SK-N-SH treated with all-trans-retinoic acid at 6 μM for 48 hours (cell line): ENCODE results near the gene MDC1.

ENCODE experiments used
- ATAC-seq: fragments of 200-7000 bp; cut with Tn5 transposase; 3 replicates; pipeline ENCODE4 v1.9.1; 2020; ENCODE audit warnings: mild to moderate bottlenecking, moderate library complexity
- ARNTL ChIP-seq: fragments of 450-650 bp; formaldehyde crosslinking; IDR thresholded peaks from 2 replicates; pipeline ENCODE4 v1.5.0; 2020; ENCODE audit warnings: low read depth, mild to moderate bottlenecking, moderate library complexity, borderline replicate concordance
- BACH2 ChIP-seq: fragments of 250-450 bp; sonication (Bioruptor Pico); IDR thresholded peaks from 2 replicates; pipeline ENCODE4 v1.9.0; 2021; ENCODE audit warnings: mild to moderate bottlenecking, borderline replicate concordance
- CREB5 ChIP-seq: fragments of 250-450 bp; sonication (Bioruptor Pico); IDR thresholded peaks from 2 replicates; pipeline ENCODE4 v1.5.1; 2020; ENCODE audit warnings: low read depth, mild to moderate bottlenecking, moderate library complexity
- CSRNP3 ChIP-seq: fragments of 250-450 bp; sonication (Bioruptor Pico); IDR thresholded peaks from 2 replicates; pipeline ENCODE4 v1.5.1; 2021; ENCODE audit warnings: mild to moderate bottlenecking, moderate library complexity
- ESRRG ChIP-seq: fragments of 250-450 bp; sonication (Bioruptor Pico); IDR thresholded peaks from 2 replicates; pipeline ENCODE4 v1.6.1; 2021; ENCODE audit warnings: mild to moderate bottlenecking
- GLIS3 ChIP-seq: fragments of 250-450 bp; sonication (Bioruptor Pico); IDR thresholded peaks from 2 replicates; pipeline ENCODE4 v1.5.0; 2020; ENCODE audit warnings: mild to moderate bottlenecking, moderate library complexity
- ISL1 ChIP-seq: fragments of 250-450 bp; sonication (Bioruptor Pico); IDR thresholded peaks from 2 replicates; pipeline ENCODE4 v2.1.2; 2022; ENCODE audit warnings: mild to moderate bottlenecking, moderate library complexity
- OSR1 ChIP-seq: fragments of 250-450 bp; sonication (Bioruptor Pico); IDR thresholded peaks from 2 replicates; pipeline ENCODE4 v1.8.0; 2022; ENCODE audit warnings: moderate library complexity, mild to moderate bottlenecking, inconsistent platforms
- PATZ1 ChIP-seq: fragments of 250-450 bp; sonication (Bioruptor Pico); IDR thresholded peaks from 2 replicates; pipeline ENCODE4 v1.8.0; 2020; ENCODE audit warnings: mild to moderate bottlenecking, moderate library complexity, borderline replicate concordance
- PPARA ChIP-seq: fragments of 250-450 bp; sonication (Bioruptor Pico); IDR thresholded peaks from 2 replicates; pipeline ENCODE4 v1.5.0; 2020; ENCODE audit warnings: mild to moderate bottlenecking, borderline replicate concordance
- RARB ChIP-seq: fragments of 250-450 bp; sonication (Bioruptor Pico); IDR thresholded peaks from 2 replicates; pipeline ENCODE4 v1.8.0; 2021; ENCODE audit warnings: mild to moderate bottlenecking, moderate library complexity
- SNAI2 ChIP-seq: fragments of 250-450 bp; sonication (Bioruptor Pico); IDR thresholded peaks from 2 replicates; pipeline ENCODE4 v1.5.0; 2020; ENCODE audit warnings: mild to moderate bottlenecking, moderate library complexity
- TCF4 ChIP-seq: fragments of 250-450 bp; sonication (Bioruptor Pico); IDR thresholded peaks from 2 replicates; pipeline ENCODE4 v1.8.0; 2021; ENCODE audit warnings: mild to moderate bottlenecking, moderate library complexity, borderline replicate concordance
- TOX ChIP-seq: fragments of 250-450 bp; sonication (Bioruptor Pico); IDR thresholded peaks from 2 replicates; pipeline ENCODE4 v1.8.0; 2021; ENCODE audit warnings: mild to moderate bottlenecking, moderate library complexity, borderline replicate concordance
- TSHZ2 ChIP-seq: fragments of 250-450 bp; sonication (Bioruptor Pico); IDR thresholded peaks from 2 replicates; pipeline ENCODE4 v1.5.0; 2020; ENCODE audit warnings: mild to moderate bottlenecking, moderate library complexity
- ZC3H10 ChIP-seq: fragments of 250-450 bp; sonication (Bioruptor Pico); IDR thresholded peaks from 2 replicates; pipeline ENCODE4 v1.5.1; 2021; ENCODE audit warnings: mild to moderate bottlenecking, moderate library complexity
- ZFP3 ChIP-seq: fragments of 250-450 bp; sonication (Bioruptor Pico); IDR thresholded peaks from 2 replicates; pipeline ENCODE4 v1.5.0; 2020; ENCODE audit warnings: mild to moderate bottlenecking, moderate library complexity
- ZNF565 ChIP-seq: fragments of 450-650 bp; formaldehyde crosslinking; conservative IDR thresholded peaks from 2 replicates; pipeline ENCODE4 v1.5.0; 2020; ENCODE audit warnings: low read depth, mild to moderate bottlenecking, moderate library complexity
- ZNF70 ChIP-seq: fragments of 450-650 bp; formaldehyde crosslinking; IDR thresholded peaks from 2 replicates; pipeline ENCODE4 v1.5.0; 2020; ENCODE audit warnings: mild to moderate bottlenecking, moderate library complexity
- ZNF8 ChIP-seq: fragments of 450-650 bp; formaldehyde crosslinking; IDR thresholded peaks from 2 replicates; pipeline ENCODE4 v1.5.0; 2020; ENCODE audit warnings: mild to moderate bottlenecking, moderate library complexity

The MDC1 gene

GRCh38 chr6:30684386-30685156, 32.5 kb downstream of the MDC1 start:
- TF ChIP-seq OSR1 (CRISPR knock-in tag) (no peak), ESRRG (no peak), ZFP3 (CRISPR knock-in tag) (no peak), ZC3H10 (CRISPR knock-in tag) (no peak), PATZ1 (CRISPR knock-in tag) (no peak), CREB5 (CRISPR knock-in tag) (no peak), TCF4 (CRISPR knock-in tag) (no peak), RARB (CRISPR knock-in tag) (no peak), CSRNP3 (CRISPR knock-in tag) (no peak), BACH2 (no peak), SNAI2 (CRISPR knock-in tag) (no peak), ZNF70 (CRISPR knock-in tag) (no peak), ZNF565 (no peak), ZNF8 (CRISPR knock-in tag) (no peak)
- no peak for ATAC-seq

- TF ChIP-seq ZC3H10 (CRISPR knock-in tag): no peak
- no peak for TF ChIP-seq ZFP3 (CRISPR knock-in tag)
- no peak for TF ChIP-seq ARNTL
- TF ChIP-seq CSRNP3 (CRISPR knock-in tag): no peak
- TF ChIP-seq TSHZ2 (CRISPR knock-in tag): no peak
- no peak for TF ChIP-seq BACH2
- no peak for TF ChIP-seq SNAI2 (CRISPR knock-in tag)
- TF ChIP-seq ZNF70 (CRISPR knock-in tag): no peak
- no peak for TF ChIP-seq ZNF565
- no peak for TF ChIP-seq PPARA (CRISPR knock-in tag)
- TF ChIP-seq TOX (CRISPR knock-in tag): no peak
- TF ChIP-seq OSR1 (CRISPR knock-in tag): no peak
- no peak for TF ChIP-seq RARB (CRISPR knock-in tag)
- TF ChIP-seq ESRRG: no peak
- TF ChIP-seq GLIS3 (CRISPR knock-in tag): no peak
- no peak for TF ChIP-seq PATZ1 (CRISPR knock-in tag)
- no peak for TF ChIP-seq ISL1 (CRISPR knock-in tag)
- no peak for ATAC-seq
These were observed 33.1 kb downstream of the MDC1 start for GRCh38 chr6:30683980-30684338.
